ENCODE data around the gene POLR3E. TPM values are rescaled to one million over a fixed set of nuclear protein-coding genes. Genes with fewer than 3 reads are reported as not detected.

POLR3E gene
- total and polyA plus RNA-seq, 2 donors (not counting 1 experiment from before 2014, with no cell fraction given): 97.1 to 98.4 TPM

- Histone ChIP-seq H3K4me1 (ENCODE audit: control insufficient read depth in 2 of 2, insufficient read depth in 2 of 2, low read length in 2 of 2) (no peaks in the 10 kb centered on the region), H3K27ac (ENCODE audit: low read length in 2 of 2) (no peak overlapping the region), H3K4me2 (replicated peaks; ENCODE audit: low read depth, low read length, poor library complexity, severe bottlenecking) (no peak overlapping the region), H3K9me3 (ENCODE audit: control extremely low read depth in 1 of 3, control insufficient read depth in 2 of 3, insufficient read depth in 1 of 3, low read length in 2 of 3) (no peaks in the 10 kb centered on the region), H3K9ac (ENCODE audit: low read length) (no peak overlapping the region), H2AFZ (ENCODE audit: insufficient read depth, low read depth, low read length, poor library complexity, severe bottlenecking) (no peak overlapping the region), H4K20me1 (ENCODE audit: control insufficient read depth, insufficient read depth, low read length, poor library complexity, severe bottlenecking) (peaks cover 11% of the 10 kb centered on the region), H3K4me3 (ENCODE audit: control extremely low read depth in 1 of 5, extremely low read depth in 1 of 5, insufficient read depth in 1 of 5, low read depth in 2 of 5, low read length in 4 of 5) (no peak overlapping the region), H3K36me3 (replicated peaks in 1 of 2; ENCODE audit: control extremely low read depth in 1 of 2, control insufficient read depth in 1 of 2, extremely low read depth in 1 of 2, insufficient read depth in 2 of 2, low read length in 1 of 2) (peaks cover 2 to 78% of the 10 kb centered on the region in 2 experiments), H3K27me3 (replicated peaks in 1 of 4; ENCODE audit: control extremely low read depth in 1 of 4, control insufficient read depth in 3 of 4, insufficient read depth in 4 of 4, low read length in 3 of 4) (no peaks in the 10 kb centered on the region), H3K79me2 (ENCODE audit: control insufficient read depth, insufficient read depth, low read length) (peaks cover 3% of the 10 kb centered on the region)
- intact Hi-C loops (cut with micrococcal nuclease): no loop called here
- no peaks in the 10 kb centered on the region for H3K27me3 Mint-ChIP-seq
- WGBS (ENCODE audit: insufficient coverage): 95% methylated on average over 9 of the region's 9 CpGs
- no peak for TF ChIP-seq CTCF (IDR thresholded peaks at IDR 0.05)
- ATAC-seq (ENCODE audit: low read depth) (no peak), DNase-seq (no peak)
- POLR2A ChIA-PET: no interaction called here
- H3K4me1 Mint-ChIP-seq: no peaks in the 10 kb centered on the region
- H3K9me3 Mint-ChIP-seq (ENCODE audit: insufficient read depth): no peaks in the 10 kb centered on the region
- no peak overlapping the region for H3K4me3 Mint-ChIP-seq
- no peak overlapping the region for H3K27ac Mint-ChIP-seq
- CTCF ChIA-PET: no interaction called here
Observed at GRCh38 chr16:22316411-22316811, 19.2 kb downstream of the POLR3E start.

GRCh38 chr16:22317001-22317530 lies 19.9 kb downstream of the POLR3E start:
- H3K4me1 Mint-ChIP-seq: no peaks in the 10 kb centered on the region
- H3K27me3 ChIP-seq (replicated peaks in 1 of 4; ENCODE audit: control extremely low read depth in 1 of 4, control insufficient read depth in 3 of 4, insufficient read depth in 4 of 4, low read length in 3 of 4): no peaks in the 10 kb centered on the region
- H4K20me1 ChIP-seq (ENCODE audit: control insufficient read depth, insufficient read depth, low read length, poor library complexity, severe bottlenecking): peaks cover 18% of the 10 kb centered on the region
- H3K4me3 ChIP-seq (ENCODE audit: control extremely low read depth in 1 of 5, extremely low read depth in 1 of 5, insufficient read depth in 1 of 5, low read depth in 2 of 5, low read length in 4 of 5): no peak overlapping the region
- intact Hi-C loops (cut with micrococcal nuclease): no loop called here
- DNase-seq (peak; percentile 10), ATAC-seq (ENCODE audit: low read depth) (no peak)
- H3K4me1 ChIP-seq (ENCODE audit: control insufficient read depth in 2 of 2, insufficient read depth in 2 of 2, low read length in 2 of 2): no peaks in the 10 kb centered on the region
- H3K27me3 Mint-ChIP-seq: no peaks in the 10 kb centered on the region
- peak overlapping the region; percentile 6 for H3K27ac Mint-ChIP-seq
- CTCF ChIA-PET: no interaction called here
- WGBS (ENCODE audit: insufficient coverage): 94% methylated on average over 16 of the region's 17 CpGs
- peaks cover 9% of the 10 kb centered on the region for H3K79me2 ChIP-seq (ENCODE audit: control insufficient read depth, insufficient read depth, low read length)
- H3K4me3 Mint-ChIP-seq: no peak overlapping the region
- no peak overlapping the region for H2AFZ ChIP-seq (ENCODE audit: insufficient read depth, low read depth, low read length, poor library complexity, severe bottlenecking)
- no peaks in the 10 kb centered on the region for H3K9me3 ChIP-seq (ENCODE audit: control extremely low read depth in 1 of 3, control insufficient read depth in 2 of 3, insufficient read depth in 1 of 3, low read length in 2 of 3)
- no peak overlapping the region for H3K27ac ChIP-seq (ENCODE audit: low read length in 2 of 2)
- POLR2A ChIA-PET: no interaction called here
- H3K9me3 Mint-ChIP-seq (ENCODE audit: insufficient read depth): no peaks in the 10 kb centered on the region
- H3K36me3 ChIP-seq (replicated peaks in 1 of 2; ENCODE audit: control extremely low read depth in 1 of 2, control insufficient read depth in 1 of 2, extremely low read depth in 1 of 2, insufficient read depth in 2 of 2, low read length in 1 of 2): peaks cover 0 to 78% of the 10 kb centered on the region in 2 experiments
- TF ChIP-seq CTCF (IDR thresholded peaks at IDR 0.05): no peak
- no peak for TF ChIP-seq EZH2 (IDR thresholded peaks at IDR 0.05; ENCODE audit: borderline replicate concordance, insufficient read depth, low read depth, low read length, poor library complexity, severe bottlenecking)
- no peak overlapping the region for H3K4me2 ChIP-seq (replicated peaks; ENCODE audit: low read depth, low read length, poor library complexity, severe bottlenecking)
- H3K9ac ChIP-seq (ENCODE audit: low read length): no peak overlapping the region

Measured in B cell (primary cell).